ENCODE results near the gene UBASH3A. TPM values are rescaled to one million over a fixed set of nuclear protein-coding genes. Genes with fewer than 3 reads are reported as not detected.

Gene UBASH3A
- total and polyA plus RNA-seq, 9 donors = 0.15 to 0.85 (median 0.24) TPM; not detected in 2

DNA sequence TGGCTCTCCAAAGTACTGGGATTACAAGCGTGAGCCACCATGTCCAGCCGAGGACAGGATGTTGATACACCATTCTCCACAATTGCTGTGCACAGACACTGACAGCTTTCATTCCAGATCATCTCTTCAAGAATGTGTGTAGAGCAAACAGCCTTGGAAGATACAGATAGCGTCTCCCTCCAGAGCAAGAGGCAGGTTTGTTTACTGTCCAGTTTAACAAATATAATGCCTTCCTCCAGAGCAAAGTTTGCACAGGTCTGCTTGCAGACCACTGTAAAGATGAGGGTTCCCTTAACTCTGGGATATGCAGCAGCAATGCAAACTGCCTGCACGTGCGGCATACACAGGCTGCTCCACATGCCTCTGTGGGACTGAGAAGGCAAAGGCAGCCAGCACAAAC, 12.4 kb upstream of the UBASH3A start:
- Histone ChIP-seq H3K4me1 (ENCODE audit: insufficient read depth) (no peaks in the 10 kb centered on the region), H3K4me3 (no peak overlapping the region), H3K27me3 (no peaks in the 10 kb centered on the region), H3K27ac (no peak overlapping the region), H3K36me3 (no peaks in the 10 kb centered on the region), H3K9me3 (no peaks in the 10 kb centered on the region)
- DNase-seq = no peak
- intact Hi-C loops (cut with DNase I) = no loop called here
- WGBS, 3 donors = 68 to 77% (median 71%) methylated on average over 5 of the region's 5 CpGs
- TF ChIP-seq POLR2A (IDR thresholded peaks at IDR 0.05) (no peak), EP300 (IDR thresholded peaks at IDR 0.05) (no peak)
- TF ChIP-seq, protein P1, sequence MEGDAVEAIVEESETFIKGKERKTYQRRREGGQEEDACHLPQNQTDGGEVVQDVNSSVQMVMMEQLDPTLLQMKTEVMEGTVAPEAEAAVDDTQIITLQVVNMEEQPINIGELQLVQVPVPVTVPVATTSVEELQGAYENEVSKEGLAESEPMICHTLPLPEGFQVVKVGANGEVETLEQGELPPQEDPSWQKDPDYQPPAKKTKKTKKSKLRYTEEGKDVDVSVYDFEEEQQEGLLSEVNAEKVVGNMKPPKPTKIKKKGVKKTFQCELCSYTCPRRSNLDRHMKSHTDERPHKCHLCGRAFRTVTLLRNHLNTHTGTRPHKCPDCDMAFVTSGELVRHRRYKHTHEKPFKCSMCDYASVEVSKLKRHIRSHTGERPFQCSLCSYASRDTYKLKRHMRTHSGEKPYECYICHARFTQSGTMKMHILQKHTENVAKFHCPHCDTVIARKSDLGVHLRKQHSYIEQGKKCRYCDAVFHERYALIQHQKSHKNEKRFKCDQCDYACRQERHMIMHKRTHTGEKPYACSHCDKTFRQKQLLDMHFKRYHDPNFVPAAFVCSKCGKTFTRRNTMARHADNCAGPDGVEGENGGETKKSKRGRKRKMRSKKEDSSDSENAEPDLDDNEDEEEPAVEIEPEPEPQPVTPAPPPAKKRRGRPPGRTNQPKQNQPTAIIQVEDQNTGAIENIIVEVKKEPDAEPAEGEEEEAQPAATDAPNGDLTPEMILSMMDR (IDR thresholded peaks at IDR 0.05) = no peak

DNA sequence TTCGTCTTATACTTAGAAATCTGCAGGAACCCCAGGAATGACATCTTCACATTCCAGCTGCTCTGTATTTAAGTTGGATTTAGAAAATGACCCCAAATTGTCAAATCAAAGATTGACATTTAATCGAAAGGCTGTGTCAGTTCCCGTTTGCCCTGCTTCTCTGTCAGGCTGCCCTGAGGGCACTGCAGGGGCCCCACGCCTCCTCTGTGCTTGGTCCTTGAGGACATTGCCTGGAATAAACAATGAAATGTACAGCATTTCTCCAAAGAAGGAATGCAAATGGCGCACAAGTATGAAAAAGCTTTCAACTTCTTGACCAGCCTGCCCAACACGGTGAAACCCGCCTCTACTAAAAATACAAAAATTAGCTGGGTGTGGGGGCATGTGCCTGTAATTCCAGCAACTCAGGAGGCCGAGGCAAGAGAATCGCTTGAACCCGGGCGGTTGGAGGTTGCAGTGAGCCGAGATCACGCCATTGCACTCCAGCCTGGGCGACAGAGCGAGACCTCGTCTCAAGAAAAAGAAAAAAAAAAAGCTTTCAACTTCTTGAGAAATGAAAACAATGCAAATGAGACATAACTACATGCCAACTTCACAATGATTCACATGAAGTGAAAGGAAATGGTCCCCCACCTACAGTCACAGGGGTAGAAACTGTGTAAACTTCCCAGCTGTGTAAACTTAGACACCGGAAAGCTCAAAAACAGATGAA, 10.8 kb upstream of the UBASH3A start:
- H3K9me3 ChIP-seq = no peaks in the 10 kb centered on the region
- DNase-seq = no peak
- 85 to 88% (median 87%) methylated on average over 17 of the region's 17 CpGs for WGBS, 3 donors

DNA sequence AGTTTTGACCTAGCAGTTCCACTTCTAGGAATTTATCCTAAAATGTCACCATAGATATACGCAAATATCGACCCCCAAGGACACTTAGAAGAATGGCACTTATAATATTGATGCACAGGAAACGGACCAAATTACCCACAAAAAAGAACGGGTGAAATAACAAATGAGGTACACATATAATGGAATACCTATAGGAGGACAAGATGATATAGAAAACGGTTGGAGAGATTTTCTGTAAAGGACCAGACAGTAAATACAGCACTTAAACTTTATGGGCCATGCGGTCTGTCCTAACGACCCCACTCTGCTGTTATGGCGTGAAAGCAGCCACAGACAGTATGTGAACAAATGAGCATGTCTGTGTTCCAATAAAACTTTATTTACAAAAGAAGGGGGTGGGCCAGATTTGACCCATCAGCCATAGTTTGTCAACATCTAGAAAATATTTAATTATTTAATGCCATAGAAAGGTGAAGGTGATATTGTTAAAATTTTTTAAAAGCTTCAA, 10.2 kb upstream of the UBASH3A start:
- no peak for DNase-seq
- intact Hi-C loops (cut with DNase I) = no loop called here
- Histone ChIP-seq H3K27ac (no peak overlapping the region), H3K4me1 (ENCODE audit: insufficient read depth) (no peaks in the 10 kb centered on the region), H3K4me3 (no peak overlapping the region), H3K27me3 (no peaks in the 10 kb centered on the region), H3K9me3 (no peaks in the 10 kb centered on the region), H3K36me3 (no peaks in the 10 kb centered on the region)
- WGBS, 3 donors = 76 to 80% (median 78%) methylated on average over 8 of the region's 8 CpGs
- no peak for TF ChIP-seq POLR2A (IDR thresholded peaks at IDR 0.05)

More for the DNA sequence above, 10.8 kb upstream of the UBASH3A start:
- intact Hi-C loops (cut with DNase I) = no loop called here
- H3K4me1 ChIP-seq (ENCODE audit: insufficient read depth) = no peaks in the 10 kb centered on the region
- H3K27ac ChIP-seq = no peak overlapping the region
- no peak overlapping the region for H3K4me3 ChIP-seq
- no peaks in the 10 kb centered on the region for H3K27me3 ChIP-seq
- TF ChIP-seq EP300 (IDR thresholded peaks at IDR 0.05) = no peak
- TF ChIP-seq, protein P1 (IDR thresholded peaks at IDR 0.05) = no peak
- TF ChIP-seq POLR2A (IDR thresholded peaks at IDR 0.05) = no peak
- H3K36me3 ChIP-seq = no peaks in the 10 kb centered on the region

DNA sequence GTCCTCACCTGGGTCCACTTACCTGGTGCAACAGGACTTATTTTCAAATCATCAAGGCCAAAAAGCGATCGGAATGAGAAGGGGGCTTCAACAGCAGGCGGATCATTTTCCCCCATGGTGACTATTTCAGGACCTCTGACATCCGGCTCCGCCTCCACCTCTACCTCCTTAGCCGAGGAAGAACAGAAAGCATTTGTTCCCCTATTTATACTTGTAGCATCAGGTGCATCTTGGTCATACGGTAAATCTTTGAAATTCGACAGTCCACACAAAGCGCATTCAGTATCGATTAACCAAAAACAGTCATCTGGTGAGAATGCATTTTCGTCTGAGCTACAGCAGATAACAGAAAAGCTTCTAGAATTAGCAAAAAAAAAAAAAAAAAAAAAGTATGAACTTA, 8.4 kb upstream of the UBASH3A start:
- no peak overlapping the region for H3K27ac ChIP-seq
- TF ChIP-seq POLR2A (IDR thresholded peaks at IDR 0.05) = no peak
- no peak for TF ChIP-seq EP300 (IDR thresholded peaks at IDR 0.05)
- TF ChIP-seq, protein P1 (IDR thresholded peaks at IDR 0.05) = no peak
- H3K4me1 ChIP-seq (ENCODE audit: insufficient read depth) = no peaks in the 10 kb centered on the region
- no peak for DNase-seq
- no peaks in the 10 kb centered on the region for H3K9me3 ChIP-seq
- H3K27me3 ChIP-seq = no peaks in the 10 kb centered on the region
- WGBS, 3 donors = 89 to 92% (median 91%) methylated on average over 11 of the region's 11 CpGs
- H3K4me3 ChIP-seq = no peak overlapping the region
- H3K36me3 ChIP-seq = no peaks in the 10 kb centered on the region
- intact Hi-C loops (cut with DNase I) = no loop called here
